ENCODE measurements around the gene ZNF423. TPM values are rescaled to one million over a fixed set of nuclear protein-coding genes. Genes with fewer than 3 reads are reported as not detected.

ZNF423 gene
- total and polyA plus RNA-seq, 10 donors: 0.36 to 7.0 (median 3.7) TPM

- WGBS, 5 donors: 86 to 96% (median 91%) methylated on average over 6 to 7 of the region's 7 CpGs
- Histone ChIP-seq H3K36me3 (no peaks in the 10 kb centered on the region), H3K27ac (no peak overlapping the region), H3K9me3 (peaks cover 0 to 8% (median 0%) of the 10 kb centered on the region in 8 donors), H3K4me1 (no peaks in the 10 kb centered on the region), H3K27me3 (replicated peaks in 1 of 7) (no peaks in the 10 kb centered on the region), H3K4me3 (no peak overlapping the region)
- intact Hi-C loops (cut with DNase I; ENCODE audit: low total_unique reads): no loop called here
- TF ChIP-seq POLR2A (IDR thresholded peaks at IDR 0.05) (no peak), POLR2AphosphoS5 (IDR thresholded peaks at IDR 0.05) (no peak), CTCF (IDR thresholded peaks at IDR 0.05 in 8 of 11, conservative IDR thresholded peaks at IDR 0.05 in 3 of 11) (no peak)
- no peak for DNase-seq
These were observed 317.9 kb downstream of the ZNF423 start for GRCh38 chr16:49537924-49538459.

- WGBS, 5 donors: 81 to 94% (median 90%) methylated on average over 11 to 13 of the region's 13 CpGs
These were observed 320.9 kb downstream of the ZNF423 start for GRCh38 chr16:49534901-49535610.

GRCh38 chr16:49533422-49533821 is 322.5 kb downstream of the ZNF423 start:
- intact Hi-C loops (cut with DNase I; ENCODE audit: low total_unique reads): no loop called here
- Histone ChIP-seq H3K27ac (no peak overlapping the region), H3K9me3 (no peaks in the 10 kb centered on the region), H3K36me3 (no peaks in the 10 kb centered on the region), H3K4me1 (peaks cover 0 to 25% (median 2%) of the 10 kb centered on the region in 6 donors), H3K4me3 (no peak overlapping the region), H3K27me3 (replicated peaks in 1 of 7) (peaks cover 0 to 25% (median 0%) of the 10 kb centered on the region in 7 donors)
- DNase-seq: peak; percentile 56
- WGBS, 5 donors: 88 to 96% (median 92%) methylated on average over 7 of the region's 7 CpGs
- TF ChIP-seq POLR2AphosphoS5 (IDR thresholded peaks at IDR 0.05) (no peak), POLR2A (IDR thresholded peaks at IDR 0.05) (no peak), CTCF (IDR thresholded peaks at IDR 0.05 in 8 of 11, conservative IDR thresholded peaks at IDR 0.05 in 3 of 11) (no peak)

More at GRCh38 chr16:49534901-49535610, 320.9 kb downstream of the ZNF423 start:
- peaks cover 0 to 14% (median 1%) of the 10 kb centered on the region in 6 donors for H3K4me1 ChIP-seq
- H3K36me3 ChIP-seq: no peaks in the 10 kb centered on the region
- intact Hi-C loops (cut with DNase I; ENCODE audit: low total_unique reads): no loop called here
- no peak for TF ChIP-seq POLR2AphosphoS5 (IDR thresholded peaks at IDR 0.05)
- no peak for TF ChIP-seq POLR2A (IDR thresholded peaks at IDR 0.05)
- no peak for TF ChIP-seq CTCF (IDR thresholded peaks at IDR 0.05 in 8 of 11, conservative IDR thresholded peaks at IDR 0.05 in 3 of 11)
- H3K4me3 ChIP-seq: no peak overlapping the region
- H3K27ac ChIP-seq: no peak overlapping the region
- no peaks in the 10 kb centered on the region for H3K9me3 ChIP-seq
- peaks cover 0 to 9% (median 0%) of the 10 kb centered on the region in 7 donors for H3K27me3 ChIP-seq (replicated peaks in 1 of 7)
- DNase-seq: peak; percentile 45

GRCh38 chr16:49532873-49533272 is 323.0 kb downstream of the ZNF423 start:
- no peaks in the 10 kb centered on the region for H3K9me3 ChIP-seq
- whole genome bisulfite sequencing, 5 donors: 86 to 98% (median 96%) methylated on average over 15 of the region's 15 CpGs
- H3K4me1 ChIP-seq: peaks cover 0 to 31% (median 5%) of the 10 kb centered on the region in 6 donors
- TF ChIP-seq POLR2A (IDR thresholded peaks at IDR 0.05): no peak
- no peak for TF ChIP-seq POLR2AphosphoS5 (IDR thresholded peaks at IDR 0.05)
- no peak for TF ChIP-seq CTCF (IDR thresholded peaks at IDR 0.05 in 8 of 11, conservative IDR thresholded peaks at IDR 0.05 in 3 of 11)
- intact Hi-C loops (cut with DNase I; ENCODE audit: low total_unique reads): no loop called here
- H3K27ac ChIP-seq: no peak overlapping the region
- no peaks in the 10 kb centered on the region for H3K36me3 ChIP-seq
- peak; percentile 71 for DNase-seq
- no peak overlapping the region for H3K4me3 ChIP-seq
- peaks cover 0 to 31% (median 0%) of the 10 kb centered on the region in 7 donors for H3K27me3 ChIP-seq (replicated peaks in 1 of 7)
